Measurements from ENCODE around the gene RPS18.

Gene RPS18

GRCh38 chr6:33241968-33242367, 29.9 kb upstream of the RPS18 start:
- ChIA-PET CTCF (interaction anchor here (8.5 kb wide), 1 partner anchor 6 kb away, joined by 82 read pairs; no protein-coding TSS in a partner anchor), POLR2A (no interaction called here)
- TF ChIP-seq, protein P1, sequence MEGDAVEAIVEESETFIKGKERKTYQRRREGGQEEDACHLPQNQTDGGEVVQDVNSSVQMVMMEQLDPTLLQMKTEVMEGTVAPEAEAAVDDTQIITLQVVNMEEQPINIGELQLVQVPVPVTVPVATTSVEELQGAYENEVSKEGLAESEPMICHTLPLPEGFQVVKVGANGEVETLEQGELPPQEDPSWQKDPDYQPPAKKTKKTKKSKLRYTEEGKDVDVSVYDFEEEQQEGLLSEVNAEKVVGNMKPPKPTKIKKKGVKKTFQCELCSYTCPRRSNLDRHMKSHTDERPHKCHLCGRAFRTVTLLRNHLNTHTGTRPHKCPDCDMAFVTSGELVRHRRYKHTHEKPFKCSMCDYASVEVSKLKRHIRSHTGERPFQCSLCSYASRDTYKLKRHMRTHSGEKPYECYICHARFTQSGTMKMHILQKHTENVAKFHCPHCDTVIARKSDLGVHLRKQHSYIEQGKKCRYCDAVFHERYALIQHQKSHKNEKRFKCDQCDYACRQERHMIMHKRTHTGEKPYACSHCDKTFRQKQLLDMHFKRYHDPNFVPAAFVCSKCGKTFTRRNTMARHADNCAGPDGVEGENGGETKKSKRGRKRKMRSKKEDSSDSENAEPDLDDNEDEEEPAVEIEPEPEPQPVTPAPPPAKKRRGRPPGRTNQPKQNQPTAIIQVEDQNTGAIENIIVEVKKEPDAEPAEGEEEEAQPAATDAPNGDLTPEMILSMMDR (IDR thresholded peaks at IDR 0.05; ENCODE audit: control extremely low read depth, extremely low read depth, low read depth, missing control alignments) = no peak
- no peak for DNase-seq (ENCODE audit: extremely low spot score)

DNA sequence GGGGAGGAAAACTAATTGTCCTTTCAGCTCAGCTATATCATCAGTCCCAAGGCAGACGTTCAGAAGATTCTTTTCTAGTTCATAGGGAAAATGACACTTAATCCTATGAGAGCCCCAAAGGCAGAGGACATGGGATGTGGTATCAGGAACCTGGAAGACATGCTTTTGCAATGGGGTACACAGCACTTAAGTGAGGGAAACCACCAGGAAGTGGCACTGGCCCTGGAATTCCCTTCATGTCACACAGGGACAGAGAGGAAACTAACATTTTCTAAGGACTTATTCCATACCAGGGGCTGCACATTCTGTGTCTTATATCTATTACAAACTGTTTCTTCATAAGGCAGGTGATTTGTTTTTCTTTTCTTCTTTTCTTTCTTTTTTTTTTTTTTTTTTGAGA, 28.4 kb upstream of the RPS18 start:
- ChIA-PET CTCF (interaction anchor here (0.9 kb wide), 1 partner anchor 129 kb away, joined by 4 read pairs; no protein-coding TSS in a partner anchor), POLR2A (interaction anchor here (0.7 kb wide), 1 partner anchor 85 kb away, joined by 3 read pairs; no protein-coding TSS in a partner anchor)
- DNase-seq (ENCODE audit: extremely low spot score) = no peak
- TF ChIP-seq, protein P1 (IDR thresholded peaks at IDR 0.05; ENCODE audit: control extremely low read depth, extremely low read depth, low read depth, missing control alignments) = no peak

- peak; percentile 80 for DNase-seq (ENCODE audit: extremely low spot score)
- ChIA-PET POLR2A (interaction anchor here (0.6 to 2.2 kb wide), 9 partner anchors 24 to 1277 kb away, joined by 3 to 10 read pairs (median 3); partner anchors contain the start of genes RPS18 and VPS52), CTCF (interaction anchor here (0.6 to 7.7 kb wide), 64 partner anchors 9 to 403 kb away, joined by 3 to 82 read pairs (median 4); partner anchors contain the start of genes B3GALT4, CUTA, HSD17B8 and PFDN6)
- TF ChIP-seq, protein P1 (IDR thresholded peaks at IDR 0.05; ENCODE audit: control extremely low read depth, extremely low read depth, low read depth, missing control alignments) = peak; percentile 91
These were observed 23.8 kb upstream of the RPS18 start for GRCh38 chr6:33247977-33248642.

DNA sequence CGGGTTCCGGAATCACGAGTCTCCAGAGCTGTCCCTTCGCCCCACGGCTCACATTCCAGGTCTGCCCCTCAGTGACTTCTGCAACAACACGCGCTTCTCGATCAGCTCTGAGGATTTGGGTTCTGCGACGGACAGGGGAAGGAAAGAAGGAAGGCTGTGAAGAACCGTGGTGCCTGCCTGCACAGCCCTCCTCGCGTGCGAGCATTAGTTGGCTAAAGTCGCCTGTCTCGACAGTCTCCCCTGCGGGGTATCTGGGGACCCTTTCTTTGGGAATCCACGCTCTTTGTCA, 23.3 kb upstream of the RPS18 start:
- CTCF ChIA-PET = interaction anchor here (0.7 to 7.7 kb wide), 59 partner anchors 9 to 403 kb away, joined by 3 to 82 read pairs (median 5); partner anchors contain the start of genes B3GALT4, CUTA, HSD17B8 and PFDN6
- TF ChIP-seq, protein P1 (IDR thresholded peaks at IDR 0.05; ENCODE audit: control extremely low read depth, extremely low read depth, low read depth, missing control alignments) = no peak
- no peak for DNase-seq (ENCODE audit: extremely low spot score)
- POLR2A ChIA-PET = interaction anchor here (0.5 to 2.2 kb wide), 6 partner anchors 23 to 810 kb away, joined by 3 to 10 read pairs (median 6); partner anchors contain the start of genes RPS18 and VPS52

GRCh38 chr6:33248932-33249731, 22.7 kb upstream of the RPS18 start:
- DNase-seq (ENCODE audit: extremely low spot score) = peak; percentile 95
- CTCF ChIA-PET = interaction anchor here (0.7 to 7.7 kb wide), 54 partner anchors 8 to 411 kb away, joined by 3 to 82 read pairs (median 5); partner anchors contain the start of genes B3GALT4, CUTA, HSD17B8 and PFDN6
- POLR2A ChIA-PET = interaction anchor here (0.5 to 2.1 kb wide), 6 partner anchors 14 to 810 kb away, joined by 4 to 12 read pairs (median 6); partner anchors contain the start of genes RPS18 and VPS52
- TF ChIP-seq, protein P1 (IDR thresholded peaks at IDR 0.05; ENCODE audit: control extremely low read depth, extremely low read depth, low read depth, missing control alignments) = no peak

All from GM10248 (cell line).